Measurements from ENCODE around the gene GFER.

Gene GFER

GRCh38 chr16:1990351-1991134 lies 6.5 kb downstream of the GFER start:
- DNase-seq (ENCODE audit: low read depth) = no peak

- DNase-seq (ENCODE audit: low read depth) = no peak
These were observed 7.2 kb downstream of the GFER start for GRCh38 chr16:1991135-1991551.

GRCh38 chr16:1991588-1991947 lies 7.6 kb downstream of the GFER start:
- DNase-seq (ENCODE audit: low read depth) = no peak

- DNase-seq (ENCODE audit: low read depth) = peak; percentile 88
These were observed 8.1 kb downstream of the GFER start for GRCh38 chr16:1991948-1992703.

- no peak for DNase-seq (ENCODE audit: low read depth)
These were observed 8.8 kb downstream of the GFER start for GRCh38 chr16:1992704-1993317.

- DNase-seq (ENCODE audit: low read depth) = peak; percentile 62
These were observed 9.7 kb downstream of the GFER start for GRCh38 chr16:1993731-1994131.

- peak; percentile 78 for DNase-seq (ENCODE audit: low read depth)
These were observed 13.7 kb downstream of the GFER start for GRCh38 chr16:1997494-1998359.

- no peak for DNase-seq (ENCODE audit: low read depth)
These were observed 14.4 kb downstream of the GFER start for GRCh38 chr16:1998360-1998835.

GRCh38 chr16:1998852-1999801 lies 15.1 kb downstream of the GFER start:
- DNase-seq (ENCODE audit: low read depth) = no peak

- DNase-seq (ENCODE audit: low read depth) = no peak
These were observed 16.0 kb downstream of the GFER start for GRCh38 chr16:1999866-2000514.

- no peak for DNase-seq (ENCODE audit: low read depth)
These were observed 17.0 kb downstream of the GFER start for GRCh38 chr16:2001035-2001434.

- no peak for DNase-seq (ENCODE audit: low read depth)
These were observed 17.7 kb downstream of the GFER start for GRCh38 chr16:2001456-2002355.

- no peak for DNase-seq (ENCODE audit: low read depth)
These were observed 18.6 kb downstream of the GFER start for GRCh38 chr16:2002406-2003230.

GRCh38 chr16:2003231-2003826 lies 19.3 kb downstream of the GFER start:
- no peak for DNase-seq (ENCODE audit: low read depth)

- DNase-seq (ENCODE audit: low read depth) = peak; percentile 79
These were observed 20.0 kb downstream of the GFER start for GRCh38 chr16:2003827-2004641.

- no peak for DNase-seq (ENCODE audit: low read depth)
These were observed 21.0 kb downstream of the GFER start for GRCh38 chr16:2004795-2005517.

All from iris pigment epithelial cell (primary cell).